Umbilical cord (tissue), 2 donors: ENCODE measurements around the gene CCNYL1. TPM values are rescaled to one million over a fixed set of nuclear protein-coding genes. Genes with fewer than 3 reads are reported as not detected.

Source experiments
- DNase-seq: peaks from one replicate; pipeline ENCODE4 v3.0.0-alpha.2; 2015; ENCODE audit warnings: low spot score
- total RNA-seq: library from RNA; depleted of rRNA; stranded (reverse); fragments of >200 nt; gene quantifications from one replicate; pipeline ENCODE4 v1.2.3, GENCODE V29; 2014; ENCODE audit warnings: low replicate concordance; ENCODE audit not compliant: insufficient read depth

CCNYL1 gene
- total RNA-seq, 1 donor from 2014 or later, result 11.8 TPM

DNA sequence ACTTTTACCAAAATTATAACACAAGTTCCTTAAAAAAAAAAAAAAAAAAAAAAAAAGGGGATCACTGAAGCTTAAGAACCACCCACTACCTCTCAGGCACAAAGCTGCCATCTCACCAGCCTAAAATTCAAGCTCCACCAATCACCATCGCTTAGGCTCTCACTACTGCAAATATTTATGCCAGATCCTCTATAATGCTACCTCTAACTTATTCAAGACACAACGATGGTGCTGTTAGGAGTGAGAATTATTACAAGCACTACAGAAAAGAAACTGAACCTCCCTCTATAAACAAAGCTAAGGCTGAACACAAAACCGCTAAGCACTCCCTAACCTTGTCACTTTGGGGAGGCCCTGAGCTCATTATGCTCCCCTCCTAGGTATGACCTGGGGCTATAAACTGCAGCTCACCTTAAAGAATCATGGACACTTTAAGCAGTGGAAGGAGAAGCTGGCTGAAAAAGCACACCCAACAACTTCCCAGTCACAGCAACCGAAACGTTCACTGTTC, 54.7 kb downstream of the CCNYL1 start:
- DNase-seq, result no peak

DNA sequence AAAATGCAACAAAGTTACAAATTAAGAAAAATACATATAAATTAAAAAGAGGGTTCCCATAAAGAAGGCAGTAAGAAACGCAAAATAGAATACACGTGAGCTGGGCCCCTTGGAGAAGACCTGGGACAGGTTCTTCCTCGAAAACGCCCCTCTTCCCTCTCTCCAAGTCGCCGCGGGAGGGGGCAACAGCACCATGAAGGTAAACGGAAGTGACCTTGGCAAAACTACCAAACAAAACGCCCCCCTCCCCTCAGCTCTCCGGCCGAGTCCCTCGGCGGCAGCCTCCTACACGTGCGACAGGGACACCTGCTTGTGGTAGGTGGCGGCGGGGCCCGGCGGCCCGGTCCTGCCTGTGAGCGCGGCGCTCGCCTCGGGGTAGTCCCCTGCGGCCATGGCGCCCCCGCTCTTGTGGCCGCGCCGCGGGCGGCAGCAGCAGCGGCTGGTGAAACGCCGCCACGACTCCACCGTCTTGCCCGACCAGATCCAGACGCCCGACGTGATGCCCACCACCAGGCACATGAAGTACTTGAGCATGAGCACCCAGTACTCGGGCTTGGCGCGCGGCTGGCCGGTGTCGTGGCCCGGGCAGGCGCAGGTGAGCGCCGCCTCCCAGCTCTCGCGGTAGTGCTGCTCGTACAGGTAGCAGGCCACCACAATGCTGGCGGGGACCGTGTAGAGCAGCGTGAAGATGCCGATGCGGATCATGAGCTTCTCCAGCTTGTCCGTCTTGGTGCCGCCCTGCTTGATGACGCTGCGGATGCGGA, 55.4 kb downstream of the CCNYL1 start:
- no peak for DNase-seq

GRCh38 chr2:207767461-207768167, 56.2 kb downstream of the CCNYL1 start:
- DNase-seq, result peak; percentile 23

DNA sequence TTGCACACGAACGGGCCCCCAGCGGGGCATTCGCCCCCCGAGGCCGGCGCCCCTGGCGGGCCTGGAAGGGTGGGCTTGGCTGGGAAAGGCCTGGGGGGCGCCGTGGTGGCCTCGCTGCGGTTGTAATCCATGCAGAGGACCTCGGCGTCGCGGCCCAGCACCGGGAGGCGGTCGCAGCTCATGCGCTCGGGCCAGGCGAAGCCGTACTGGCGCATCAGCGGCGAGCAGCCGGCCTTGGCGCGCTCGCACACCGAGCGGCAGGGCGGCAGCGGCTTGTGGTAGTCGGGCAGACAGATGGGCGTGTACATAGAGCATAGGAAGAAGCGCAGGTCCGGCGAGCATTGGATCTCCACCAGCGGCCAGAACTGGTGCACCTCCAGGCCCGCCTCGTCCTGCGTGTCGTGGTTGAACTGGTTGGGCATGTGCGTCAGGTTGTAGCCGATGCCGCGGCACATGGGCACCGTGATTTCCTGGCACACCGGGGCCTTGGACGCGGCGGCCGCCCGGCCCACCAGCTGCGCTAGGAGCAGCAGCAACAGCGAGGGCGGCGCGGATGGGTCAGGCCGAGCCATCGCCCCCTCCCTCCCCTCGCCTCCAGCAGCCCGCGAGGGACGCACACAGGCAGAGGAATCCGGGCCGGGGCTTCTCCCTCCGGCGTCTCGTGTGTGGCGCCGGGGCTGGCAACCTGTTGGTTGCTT, 56.9 kb downstream of the CCNYL1 start:
- DNase-seq, result peak; percentile 36

- peak; percentile 24 for DNase-seq
Observed at GRCh38 chr2:207768866-207769596, 57.6 kb downstream of the CCNYL1 start.

DNA sequence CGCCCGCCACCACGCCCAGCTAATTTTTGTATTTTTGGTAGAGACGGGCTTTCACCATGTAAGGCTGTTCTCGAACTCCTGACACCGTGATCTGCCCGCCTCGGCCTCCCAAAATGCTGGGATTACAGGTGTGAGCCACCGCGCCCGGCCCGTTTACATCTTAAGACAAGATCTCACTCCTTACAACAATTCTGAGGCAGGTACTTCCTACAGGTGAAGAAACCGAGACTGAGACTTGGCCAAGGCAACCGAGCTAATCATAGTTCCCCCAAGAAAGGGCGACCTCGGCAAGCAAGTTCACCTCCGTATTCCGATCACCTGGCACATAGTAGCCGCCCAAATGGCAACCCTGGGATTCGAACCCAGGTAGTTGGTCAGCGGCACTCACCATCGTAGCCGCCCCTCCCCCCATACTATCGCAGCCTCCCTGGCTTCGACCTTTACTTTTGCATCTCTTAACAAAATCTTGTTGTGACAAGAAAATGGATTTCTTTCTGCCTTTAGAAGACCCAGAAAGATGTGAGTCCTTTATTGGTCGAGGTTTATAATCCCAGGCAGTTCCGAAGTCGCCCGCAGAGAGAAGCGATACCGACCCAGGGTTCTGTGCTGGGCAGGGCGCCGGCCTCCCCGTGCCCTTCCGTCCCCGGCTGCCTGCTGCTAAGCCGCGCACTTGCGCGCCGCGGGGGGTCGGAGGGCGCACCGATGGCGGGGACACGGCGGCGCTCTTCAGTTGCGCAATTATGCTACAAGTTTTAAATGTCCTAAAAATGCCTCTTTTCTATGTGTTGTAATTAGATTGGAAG, 59.4 kb downstream of the CCNYL1 start:
- no peak for DNase-seq

GRCh38 chr2:207771421-207771820, 60.0 kb downstream of the CCNYL1 start:
- DNase-seq, result no peak

DNA sequence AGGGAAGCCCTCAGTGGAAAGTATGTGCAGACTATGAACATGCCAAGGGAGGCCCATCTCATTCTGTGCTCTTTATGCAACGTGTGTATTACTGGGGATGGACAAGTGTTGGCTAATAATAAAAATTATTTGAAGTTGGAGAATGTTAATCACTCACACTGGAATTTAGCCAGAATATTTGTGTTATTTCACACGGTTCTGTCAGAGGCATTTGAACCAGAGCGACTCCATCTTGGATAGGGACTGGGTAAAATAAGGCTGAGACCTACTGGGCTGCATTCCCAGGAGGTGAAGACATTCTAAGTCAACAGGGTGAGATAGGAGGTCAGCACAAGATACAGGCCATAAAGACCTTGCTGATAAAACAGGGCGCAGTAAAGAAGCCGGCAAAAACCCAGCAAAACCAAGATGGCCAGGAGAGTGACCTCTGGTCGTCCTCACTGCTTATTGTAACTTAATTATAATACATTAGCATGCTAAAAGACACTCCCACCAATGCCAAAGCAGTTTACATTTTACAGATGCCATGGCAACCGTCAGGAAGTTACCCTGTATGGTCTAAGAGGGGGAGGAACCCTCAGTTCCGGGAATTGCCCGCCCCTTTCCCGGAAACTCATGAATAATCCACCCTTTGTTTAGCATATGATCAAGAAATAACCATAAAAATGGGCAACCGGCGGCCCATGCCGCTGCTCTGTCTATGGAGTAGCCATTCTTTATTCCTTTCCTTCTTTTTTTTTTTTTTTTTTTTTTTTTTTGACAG, 60.8 kb downstream of the CCNYL1 start:
- DNase-seq, result no peak

- no peak for DNase-seq
Observed at GRCh38 chr2:207772844-207773205, 61.4 kb downstream of the CCNYL1 start.

- DNase-seq, result no peak
Observed at GRCh38 chr2:207775473-207775872, 64.0 kb downstream of the CCNYL1 start.

DNA sequence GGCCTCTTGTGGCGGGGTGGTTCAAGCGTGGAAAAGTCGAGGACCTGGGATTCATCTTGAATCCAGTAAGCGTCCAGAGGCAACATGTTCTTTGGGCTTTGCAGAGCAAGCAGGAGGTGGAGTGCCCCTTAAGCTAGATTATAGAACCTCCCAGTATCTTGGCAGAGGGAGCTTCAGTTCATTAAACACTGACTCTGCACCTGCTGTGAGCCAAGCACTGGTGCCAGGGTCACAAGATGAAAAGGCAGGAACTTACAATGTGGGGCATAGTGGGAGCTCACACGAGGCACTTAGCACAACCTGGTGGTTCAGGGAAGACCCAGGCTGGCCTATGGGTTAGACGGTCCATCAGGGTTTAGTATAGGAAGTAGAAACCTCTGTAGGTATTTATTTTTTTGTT, 65.7 kb downstream of the CCNYL1 start:
- no peak for DNase-seq

- DNase-seq, result no peak
Observed at GRCh38 chr2:207778298-207778882, 67.0 kb downstream of the CCNYL1 start.

GRCh38 chr2:207779523-207779922, 68.1 kb downstream of the CCNYL1 start:
- DNase-seq, result no peak

DNA sequence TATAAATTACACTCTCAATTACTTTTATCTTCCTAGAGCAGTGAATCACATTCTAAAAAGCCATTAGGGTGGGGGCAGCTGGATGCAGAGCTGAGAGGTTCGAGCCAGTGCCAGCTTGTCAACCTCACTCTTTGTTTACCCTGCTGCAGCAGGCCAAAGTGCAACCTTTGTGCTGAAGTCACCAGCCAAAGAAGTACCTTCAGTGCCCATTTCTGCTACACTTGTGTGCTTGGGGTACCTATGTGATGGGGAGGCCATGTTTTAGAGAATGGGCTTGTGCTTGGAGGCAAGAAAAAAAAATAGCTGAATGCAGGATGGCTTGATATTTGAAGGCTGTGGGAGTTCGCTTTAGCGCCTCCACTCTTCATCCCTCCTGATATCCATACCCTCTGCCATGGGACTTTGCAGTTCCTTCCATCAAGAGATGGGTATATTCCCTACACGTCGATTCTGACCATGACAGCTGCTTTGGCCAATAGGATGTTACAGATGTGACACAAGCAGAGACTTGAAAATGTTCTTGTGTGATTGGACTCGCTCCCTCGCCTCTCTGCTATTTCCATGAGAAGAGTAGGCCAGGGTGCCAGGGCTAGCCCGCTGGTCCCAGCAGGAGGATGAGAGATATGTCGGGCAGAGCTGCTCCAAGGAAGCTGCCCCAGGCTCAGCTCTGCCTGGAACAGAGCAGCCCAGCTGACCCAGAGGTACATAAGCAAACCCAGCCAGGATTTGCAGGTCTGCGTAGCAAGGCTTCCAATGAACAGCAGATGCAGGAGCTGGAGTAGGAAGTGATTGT, 71.0 kb downstream of the CCNYL1 start:
- DNase-seq, result no peak

- DNase-seq, result no peak
Observed at GRCh38 chr2:207783514-207783913, 72.1 kb downstream of the CCNYL1 start.

DNA sequence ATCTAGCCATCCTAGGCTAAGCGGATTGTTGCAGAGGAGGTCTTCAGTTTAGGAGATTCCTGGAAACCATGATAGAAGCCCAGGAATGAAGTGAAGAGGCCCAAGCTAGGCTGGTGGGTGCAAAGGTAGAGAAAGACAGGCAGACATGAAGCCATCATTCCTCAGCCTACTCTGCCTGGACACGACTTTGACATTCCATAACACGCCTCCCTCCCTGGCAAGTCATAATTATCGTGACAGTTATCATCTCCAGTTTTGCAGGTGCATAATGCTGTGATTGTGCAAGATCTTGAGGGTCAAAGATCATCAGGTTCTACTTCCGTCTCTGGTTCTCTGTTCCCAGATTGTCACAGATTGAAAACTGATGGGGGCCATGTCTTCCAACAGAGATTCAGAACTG, 73.5 kb downstream of the CCNYL1 start:
- DNase-seq, result no peak

DNA sequence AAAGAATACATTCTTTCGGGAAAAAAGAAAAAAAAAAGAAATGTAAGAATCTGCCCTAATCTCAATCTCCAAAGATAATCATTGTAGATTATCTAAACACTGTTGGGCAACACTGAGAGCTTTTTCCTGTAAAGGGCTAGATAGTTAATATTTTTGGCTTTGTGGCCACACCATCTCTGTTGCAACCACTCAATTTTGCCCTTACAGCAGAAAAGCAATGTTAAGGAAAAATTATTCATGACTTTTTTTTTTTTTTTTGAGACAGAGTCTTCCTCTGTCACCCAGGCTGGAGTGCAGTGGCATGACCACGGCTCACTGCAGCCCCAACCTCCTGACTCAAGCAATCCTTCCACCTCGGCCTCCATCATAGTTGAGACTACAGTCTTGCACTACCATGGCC, 75.6 kb downstream of the CCNYL1 start:
- DNase-seq, result no peak

- DNase-seq, result no peak
Observed at GRCh38 chr2:207787800-207788199, 76.4 kb downstream of the CCNYL1 start.

DNA sequence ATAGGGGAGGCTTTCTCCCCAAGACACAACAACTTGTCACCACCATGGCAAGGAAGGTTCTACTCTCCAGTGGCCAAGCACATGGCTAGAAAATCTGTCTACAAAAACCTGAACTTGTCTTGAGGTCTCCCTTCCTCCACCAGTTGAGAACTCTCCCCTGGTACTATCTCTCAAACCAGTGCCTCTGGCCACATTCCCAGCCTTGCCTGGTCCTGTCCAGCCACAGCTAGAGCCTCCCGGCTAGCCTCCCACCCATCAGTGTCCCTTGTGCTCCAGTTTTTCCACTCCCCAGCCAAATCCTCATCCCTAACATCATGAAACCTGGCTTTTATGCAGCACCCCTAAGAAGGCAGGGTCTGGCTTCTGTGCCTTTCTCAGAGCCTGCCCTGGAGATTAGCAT, 79.5 kb downstream of the CCNYL1 start:
- no peak for DNase-seq
